Measurements from ENCODE around the gene SOX6. TPM values are rescaled to one million over a fixed set of nuclear protein-coding genes. Genes with fewer than 3 reads are reported as not detected.
A peak's percentile ranks its signal among the peaks of the same experiment; 100 is the strongest.

Gene SOX6
- total RNA-seq, 1 experiment from 2014 or later: 18.4 TPM

DNA sequence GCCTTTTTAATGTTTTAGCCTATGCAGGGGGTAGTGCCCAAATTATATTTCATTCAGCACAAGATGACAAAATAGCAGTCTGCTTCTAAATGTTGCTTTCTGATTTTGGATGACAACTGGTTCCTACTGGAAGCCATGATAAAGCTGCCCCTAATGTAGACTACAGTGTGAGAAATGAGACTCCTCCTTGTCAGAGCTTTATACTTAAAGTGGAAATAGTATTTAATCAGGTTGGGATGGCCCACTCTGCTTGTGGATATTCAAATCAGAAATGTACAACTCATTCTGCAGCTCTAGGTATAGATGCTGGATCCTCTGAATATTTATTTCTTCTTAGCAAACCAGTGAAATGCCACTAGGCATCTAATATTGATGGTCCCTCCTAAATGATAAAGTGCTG, 171.3 kb downstream of the SOX6 start:
- no peaks in the 10 kb centered on the region for H3K36me3 Mint-ChIP-seq (ENCODE audit: insufficient read depth, unreplicated experiment)
- intact Hi-C loops (cut with micrococcal nuclease; ENCODE audit: unreplicated experiment): no loop called here
- no peaks in the 10 kb centered on the region for H3K9me3 Mint-ChIP-seq (ENCODE audit: low read depth, unreplicated experiment)
- peaks cover 33% of the 10 kb centered on the region for H3K4me1 Mint-ChIP-seq (ENCODE audit: low read depth, unreplicated experiment)
- no peaks in the 10 kb centered on the region for H3K27me3 Mint-ChIP-seq (ENCODE audit: unreplicated experiment)
- no TSS peak for BruUV-seq (replicated peaks)
- CTCF ChIA-PET: interaction anchor here (0.9 to 1.5 kb wide), 3 partner anchors 11 to 429 kb away, joined by 3 read pairs; no protein-coding TSS in a partner anchor
- TF ChIP-seq CTCF (IDR thresholded peaks at IDR 0.05; ENCODE audit: unreplicated experiment): no peak
- H3K27ac Mint-ChIP-seq (ENCODE audit: unreplicated experiment): no peak overlapping the region
- no peak for DNase-seq
- no peak overlapping the region for H3K4me3 Mint-ChIP-seq (ENCODE audit: low read depth, unreplicated experiment)

GRCh38 chr11:16184588-16184987, 171.8 kb downstream of the SOX6 start:
- intact Hi-C loops (cut with micrococcal nuclease; ENCODE audit: unreplicated experiment): no loop called here

GRCh38 chr11:16182553-16182952, 173.8 kb downstream of the SOX6 start:
- no peak for TF ChIP-seq CTCF (IDR thresholded peaks at IDR 0.05; ENCODE audit: unreplicated experiment)
- Mint-ChIP-seq H3K4me3 (ENCODE audit: low read depth, unreplicated experiment) (no peak overlapping the region), H3K27me3 (ENCODE audit: unreplicated experiment) (no peaks in the 10 kb centered on the region), H3K4me1 (ENCODE audit: low read depth, unreplicated experiment) (peaks cover 33% of the 10 kb centered on the region), H3K27ac (ENCODE audit: unreplicated experiment) (peak overlapping the region; percentile 36), H3K36me3 (ENCODE audit: insufficient read depth, unreplicated experiment) (no peaks in the 10 kb centered on the region), H3K9me3 (ENCODE audit: low read depth, unreplicated experiment) (no peaks in the 10 kb centered on the region)
- BruUV-seq (replicated peaks): no TSS peak
- CTCF ChIA-PET: no interaction called here
- DNase-seq: no peak
- intact Hi-C loops (cut with micrococcal nuclease; ENCODE audit: unreplicated experiment): no loop called here

More at GRCh38 chr11:16184588-16184987, 171.8 kb downstream of the SOX6 start:
- DNase-seq: peak; percentile 38
- Mint-ChIP-seq H3K4me3 (ENCODE audit: low read depth, unreplicated experiment) (no peak overlapping the region), H3K27me3 (ENCODE audit: unreplicated experiment) (no peaks in the 10 kb centered on the region), H3K4me1 (ENCODE audit: low read depth, unreplicated experiment) (peaks cover 33% of the 10 kb centered on the region), H3K9me3 (ENCODE audit: low read depth, unreplicated experiment) (no peaks in the 10 kb centered on the region), H3K27ac (ENCODE audit: unreplicated experiment) (no peak overlapping the region), H3K36me3 (ENCODE audit: insufficient read depth, unreplicated experiment) (no peaks in the 10 kb centered on the region)
- TF ChIP-seq CTCF (IDR thresholded peaks at IDR 0.05; ENCODE audit: unreplicated experiment): no peak
- no TSS peak for BruUV-seq (replicated peaks)
- CTCF ChIA-PET: interaction anchor here (0.9 to 1.5 kb wide), 3 partner anchors 11 to 429 kb away, joined by 3 read pairs; no protein-coding TSS in a partner anchor

GRCh38 chr11:16180868-16181267, 175.5 kb downstream of the SOX6 start:
- Mint-ChIP-seq H3K4me3 (ENCODE audit: low read depth, unreplicated experiment) (no peak overlapping the region), H3K4me1 (ENCODE audit: low read depth, unreplicated experiment) (peaks cover 33% of the 10 kb centered on the region), H3K27me3 (ENCODE audit: unreplicated experiment) (no peaks in the 10 kb centered on the region), H3K27ac (ENCODE audit: unreplicated experiment) (no peak overlapping the region), H3K36me3 (ENCODE audit: insufficient read depth, unreplicated experiment) (no peaks in the 10 kb centered on the region), H3K9me3 (ENCODE audit: low read depth, unreplicated experiment) (no peaks in the 10 kb centered on the region)
- CTCF ChIA-PET: no interaction called here
- no TSS peak for BruUV-seq (replicated peaks)
- intact Hi-C loops (cut with micrococcal nuclease; ENCODE audit: unreplicated experiment): no loop called here
- TF ChIP-seq CTCF (IDR thresholded peaks at IDR 0.05; ENCODE audit: unreplicated experiment): no peak
- DNase-seq: no peak

Measured in Calu3 (cell line).